Measurements from ENCODE around the gene MORN2.

MORN2 gene

DNA sequence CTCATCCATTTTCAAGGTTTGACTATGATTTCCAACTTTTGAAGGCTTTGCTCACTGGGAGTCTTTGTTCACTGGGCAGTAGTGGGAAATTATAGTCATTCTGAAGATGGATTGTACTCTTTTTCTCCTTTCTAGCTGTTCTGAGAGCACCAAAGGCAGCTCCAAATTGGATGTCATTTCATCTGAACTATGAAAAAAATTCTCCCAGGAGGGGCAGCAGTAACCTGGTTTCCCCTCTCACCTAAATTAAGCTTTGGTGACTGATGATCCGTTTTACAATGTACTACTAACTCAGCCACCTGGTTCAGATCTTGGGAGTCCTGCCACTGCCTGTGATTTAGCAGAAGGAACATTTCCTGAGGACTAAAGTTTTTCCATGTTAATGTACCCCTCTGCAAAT lies 31.5 kb downstream of the MORN2 start:
- TF ChIP-seq ZNF274 (IDR thresholded peaks at IDR 0.05; ENCODE audit: low read length) (no peak), ZNF274 (tag by site-specific recombination; IDR thresholded peaks at IDR 0.05; ENCODE audit: borderline replicate concordance) (no peak), ZFP41 (tag by site-specific recombination; IDR thresholded peaks at IDR 0.05; ENCODE audit: borderline replicate concordance) (no peak), MYNN (tag by site-specific recombination; IDR thresholded peaks at IDR 0.05; ENCODE audit: borderline replicate concordance) (no peak), BCL11A (tag by site-specific recombination; IDR thresholded peaks at IDR 0.05; ENCODE audit: low read depth) (no peak), ZNF132 (tag by site-specific recombination; IDR thresholded peaks at IDR 0.05; ENCODE audit: borderline replicate concordance) (no peak), ZNF629 (tag by site-specific recombination; IDR thresholded peaks at IDR 0.05) (no peak), KLF9 (tag by site-specific recombination; IDR thresholded peaks at IDR 0.05; ENCODE audit: low read depth) (no peak), HOXA7 (CRISPR knock-in tag; IDR thresholded peaks at IDR 0.05; ENCODE audit: borderline replicate concordance) (no peak), OVOL3 (tag by site-specific recombination; IDR thresholded peaks at IDR 0.05) (no peak)
- TF ChIP-seq, protein P1, sequence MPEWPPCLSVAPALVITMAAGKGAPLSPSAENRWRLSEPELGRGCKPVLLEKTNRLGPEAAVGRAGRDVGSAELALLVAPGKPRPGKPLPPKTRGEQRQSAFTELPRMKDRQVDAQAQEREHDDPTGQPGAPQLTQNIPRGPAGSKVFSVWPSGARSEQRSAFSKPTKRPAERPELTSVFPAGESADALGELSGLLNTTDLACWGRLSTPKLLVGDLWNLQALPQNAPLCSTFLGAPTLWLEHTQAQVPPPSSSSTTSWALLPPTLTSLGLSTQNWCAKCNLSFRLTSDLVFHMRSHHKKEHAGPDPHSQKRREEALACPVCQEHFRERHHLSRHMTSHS (tag by site-specific recombination; IDR thresholded peaks at IDR 0.05) = no peak
- TF ChIP-seq, protein P2, sequence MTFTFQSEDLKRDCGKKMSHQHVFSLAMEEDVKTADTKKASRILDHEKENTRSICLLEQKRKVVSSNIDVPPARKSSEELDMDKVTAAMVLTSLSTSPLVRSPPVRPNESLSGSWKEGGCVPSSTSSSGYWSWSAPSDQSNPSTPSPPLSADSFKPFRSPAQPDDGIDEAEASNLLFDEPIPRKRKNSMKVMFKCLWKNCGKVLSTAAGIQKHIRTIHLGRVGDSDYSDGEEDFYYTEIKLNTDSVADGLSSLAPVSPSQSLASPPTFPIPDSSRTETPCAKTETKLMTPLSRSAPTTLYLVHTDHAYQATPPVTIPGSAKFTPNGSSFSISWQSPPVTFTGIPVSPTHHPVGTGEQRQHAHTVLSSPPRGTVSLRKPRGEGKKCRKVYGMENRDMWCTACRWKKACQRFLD (tag by site-specific recombination; IDR thresholded peaks at IDR 0.05) = no peak
- POLR2A ChIA-PET = no interaction called here

DNA sequence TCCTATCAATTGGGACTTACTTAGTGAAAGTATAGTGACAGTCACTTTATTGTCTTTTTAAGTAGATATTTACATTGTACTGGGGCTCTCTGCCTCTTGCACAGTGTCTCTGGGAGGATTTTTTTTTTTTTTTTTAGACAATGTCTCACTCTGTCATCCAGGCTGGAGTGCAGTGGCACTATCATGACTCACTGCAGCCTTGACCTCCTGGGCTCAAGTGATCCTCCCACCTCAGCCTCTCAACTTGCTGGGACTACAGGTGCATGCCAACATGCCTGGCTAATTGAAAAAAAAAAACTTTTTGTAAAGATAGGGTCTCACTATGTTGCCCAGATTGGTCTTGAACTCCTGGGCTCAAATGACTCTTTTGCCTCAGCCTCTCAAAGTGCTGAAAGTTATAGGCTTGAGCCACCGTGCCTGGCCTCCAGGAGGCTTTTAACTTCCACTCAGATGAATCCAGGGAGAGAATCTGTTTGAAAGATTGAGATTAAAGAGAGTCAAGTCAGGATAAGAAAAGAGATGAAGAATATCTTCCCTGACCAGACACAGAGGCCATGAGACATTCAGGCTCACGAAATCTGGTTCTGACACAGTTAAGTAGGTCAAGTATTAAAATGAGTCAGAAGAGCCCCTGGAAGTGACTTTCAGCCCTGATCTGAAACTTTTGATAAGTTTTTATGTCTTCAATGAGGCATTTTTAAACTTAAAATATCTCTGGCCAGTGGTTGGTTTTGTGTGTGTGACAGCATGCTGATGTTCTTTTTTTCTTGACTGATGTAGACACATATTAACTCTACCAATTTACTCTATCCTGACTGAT lies 32.2 kb downstream of the MORN2 start:
- ChIA-PET CTCF (no interaction called here), POLR2A (no interaction called here)
- H3K4me3 ChIP-seq (ENCODE audit: low read depth, low read length) = no peak overlapping the region

More for the DNA sequence above, 31.5 kb downstream of the MORN2 start:
- CTCF ChIA-PET = no interaction called here
- no peak overlapping the region for H3K4me3 ChIP-seq (ENCODE audit: low read depth, low read length)
- no peaks in the 10 kb centered on the region for H3K36me3 ChIP-seq (ENCODE audit: control insufficient read depth in 2 of 2, insufficient read depth in 1 of 2, low read length in 2 of 2)
- H3K4me1 ChIP-seq (ENCODE audit: control insufficient read depth, insufficient read depth, low read length) = no peaks in the 10 kb centered on the region
- H3K9me3 ChIP-seq (ENCODE audit: control insufficient read depth, insufficient read depth, low read depth, low read length) = no peaks in the 10 kb centered on the region
- no peak overlapping the region for H3K27ac ChIP-seq (ENCODE audit: extremely low read depth, low read depth, low read length)

DNA sequence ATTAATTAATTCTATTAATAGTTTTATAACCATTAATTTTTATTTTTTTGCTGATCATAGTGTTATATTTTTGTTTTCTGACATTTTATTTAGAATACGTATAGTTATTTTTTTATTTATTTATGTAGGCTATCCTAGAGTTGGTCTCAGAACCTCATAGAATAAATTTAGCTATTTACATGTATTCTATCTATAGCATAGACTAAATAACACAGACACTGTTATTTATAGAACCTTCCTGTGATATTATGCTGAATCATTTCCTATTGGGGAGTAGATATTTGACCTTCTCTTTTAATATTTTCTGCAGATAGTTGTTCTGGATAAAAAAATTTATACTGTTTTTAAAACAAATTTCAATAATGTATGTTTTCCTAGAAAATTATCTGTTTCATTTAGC lies 34.1 kb downstream of the MORN2 start:
- Histone ChIP-seq H3K36me3 (ENCODE audit: control insufficient read depth in 2 of 2, insufficient read depth in 1 of 2, low read length in 2 of 2) (no peaks in the 10 kb centered on the region), H3K27ac (ENCODE audit: extremely low read depth, low read depth, low read length) (no peak overlapping the region), H3K9me3 (ENCODE audit: control insufficient read depth, insufficient read depth, low read depth, low read length) (no peaks in the 10 kb centered on the region), H3K4me1 (ENCODE audit: control insufficient read depth, insufficient read depth, low read length) (no peaks in the 10 kb centered on the region), H3K4me3 (ENCODE audit: low read depth, low read length) (no peak overlapping the region)
- CTCF ChIA-PET = interaction anchor here (1.4 to 1.6 kb wide), 2 partner anchors 11 to 319 kb away, joined by 4 to 6 read pairs; no protein-coding TSS in a partner anchor
- POLR2A ChIA-PET = no interaction called here
- TF ChIP-seq ZNF324 (tag by site-specific recombination; IDR thresholded peaks at IDR 0.05) (no peak), ZNF473 (tag by site-specific recombination; IDR thresholded peaks at IDR 0.05) (no peak), ZNF514 (tag by site-specific recombination; IDR thresholded peaks at IDR 0.05) (no peak), ZNF843 (tag by site-specific recombination; IDR thresholded peaks at IDR 0.05) (no peak), ZNF350 (tag by site-specific recombination; IDR thresholded peaks at IDR 0.05) (no peak), ZSCAN30 (tag by site-specific recombination; IDR thresholded peaks at IDR 0.05) (no peak)
- TF ChIP-seq, protein P3, sequence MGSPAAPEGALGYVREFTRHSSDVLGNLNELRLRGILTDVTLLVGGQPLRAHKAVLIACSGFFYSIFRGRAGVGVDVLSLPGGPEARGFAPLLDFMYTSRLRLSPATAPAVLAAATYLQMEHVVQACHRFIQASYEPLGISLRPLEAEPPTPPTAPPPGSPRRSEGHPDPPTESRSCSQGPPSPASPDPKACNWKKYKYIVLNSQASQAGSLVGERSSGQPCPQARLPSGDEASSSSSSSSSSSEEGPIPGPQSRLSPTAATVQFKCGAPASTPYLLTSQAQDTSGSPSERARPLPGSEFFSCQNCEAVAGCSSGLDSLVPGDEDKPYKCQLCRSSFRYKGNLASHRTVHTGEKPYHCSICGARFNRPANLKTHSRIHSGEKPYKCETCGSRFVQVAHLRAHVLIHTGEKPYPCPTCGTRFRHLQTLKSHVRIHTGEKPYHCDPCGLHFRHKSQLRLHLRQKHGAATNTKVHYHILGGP (tag by site-specific recombination; IDR thresholded peaks at IDR 0.05) = no peak
- TF ChIP-seq, protein P4, sequence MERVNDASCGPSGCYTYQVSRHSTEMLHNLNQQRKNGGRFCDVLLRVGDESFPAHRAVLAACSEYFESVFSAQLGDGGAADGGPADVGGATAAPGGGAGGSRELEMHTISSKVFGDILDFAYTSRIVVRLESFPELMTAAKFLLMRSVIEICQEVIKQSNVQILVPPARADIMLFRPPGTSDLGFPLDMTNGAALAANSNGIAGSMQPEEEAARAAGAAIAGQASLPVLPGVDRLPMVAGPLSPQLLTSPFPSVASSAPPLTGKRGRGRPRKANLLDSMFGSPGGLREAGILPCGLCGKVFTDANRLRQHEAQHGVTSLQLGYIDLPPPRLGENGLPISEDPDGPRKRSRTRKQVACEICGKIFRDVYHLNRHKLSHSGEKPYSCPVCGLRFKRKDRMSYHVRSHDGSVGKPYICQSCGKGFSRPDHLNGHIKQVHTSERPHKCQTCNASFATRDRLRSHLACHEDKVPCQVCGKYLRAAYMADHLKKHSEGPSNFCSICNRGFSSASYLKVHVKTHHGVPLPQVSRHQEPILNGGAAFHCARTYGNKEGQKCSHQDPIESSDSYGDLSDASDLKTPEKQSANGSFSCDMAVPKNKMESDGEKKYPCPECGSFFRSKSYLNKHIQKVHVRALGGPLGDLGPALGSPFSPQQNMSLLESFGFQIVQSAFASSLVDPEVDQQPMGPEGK (tag by site-specific recombination; IDR thresholded peaks at IDR 0.05) = no peak
- TF ChIP-seq, protein P5, sequence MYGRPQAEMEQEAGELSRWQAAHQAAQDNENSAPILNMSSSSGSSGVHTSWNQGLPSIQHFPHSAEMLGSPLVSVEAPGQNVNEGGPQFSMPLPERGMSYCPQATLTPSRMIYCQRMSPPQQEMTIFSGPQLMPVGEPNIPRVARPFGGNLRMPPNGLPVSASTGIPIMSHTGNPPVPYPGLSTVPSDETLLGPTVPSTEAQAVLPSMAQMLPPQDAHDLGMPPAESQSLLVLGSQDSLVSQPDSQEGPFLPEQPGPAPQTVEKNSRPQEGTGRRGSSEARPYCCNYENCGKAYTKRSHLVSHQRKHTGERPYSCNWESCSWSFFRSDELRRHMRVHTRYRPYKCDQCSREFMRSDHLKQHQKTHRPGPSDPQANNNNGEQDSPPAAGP (tag by site-specific recombination; IDR thresholded peaks at IDR 0.05) = no peak

More for the DNA sequence above, 32.2 kb downstream of the MORN2 start:
- Histone ChIP-seq H3K4me1 (ENCODE audit: control insufficient read depth, insufficient read depth, low read length) (no peaks in the 10 kb centered on the region), H3K27ac (ENCODE audit: extremely low read depth, low read depth, low read length) (no peak overlapping the region), H3K36me3 (ENCODE audit: control insufficient read depth in 2 of 2, insufficient read depth in 1 of 2, low read length in 2 of 2) (no peaks in the 10 kb centered on the region), H3K9me3 (ENCODE audit: control insufficient read depth, insufficient read depth, low read depth, low read length) (no peaks in the 10 kb centered on the region)
- TF ChIP-seq ZNF211 (tag by site-specific recombination; IDR thresholded peaks at IDR 0.05; ENCODE audit: low read depth) (no peak), ZNF391 (tag by site-specific recombination; IDR thresholded peaks at IDR 0.05; ENCODE audit: borderline replicate concordance, low read depth) (no peak), ZSCAN16 (tag by site-specific recombination; IDR thresholded peaks at IDR 0.05) (no peak), ZNF175 (tag by site-specific recombination; IDR thresholded peaks at IDR 0.05) (no peak), ZNF23 (tag by site-specific recombination; IDR thresholded peaks at IDR 0.05; ENCODE audit: borderline replicate concordance) (no peak), ZNF843 (tag by site-specific recombination; IDR thresholded peaks at IDR 0.05) (no peak)
- TF ChIP-seq, protein P6, sequence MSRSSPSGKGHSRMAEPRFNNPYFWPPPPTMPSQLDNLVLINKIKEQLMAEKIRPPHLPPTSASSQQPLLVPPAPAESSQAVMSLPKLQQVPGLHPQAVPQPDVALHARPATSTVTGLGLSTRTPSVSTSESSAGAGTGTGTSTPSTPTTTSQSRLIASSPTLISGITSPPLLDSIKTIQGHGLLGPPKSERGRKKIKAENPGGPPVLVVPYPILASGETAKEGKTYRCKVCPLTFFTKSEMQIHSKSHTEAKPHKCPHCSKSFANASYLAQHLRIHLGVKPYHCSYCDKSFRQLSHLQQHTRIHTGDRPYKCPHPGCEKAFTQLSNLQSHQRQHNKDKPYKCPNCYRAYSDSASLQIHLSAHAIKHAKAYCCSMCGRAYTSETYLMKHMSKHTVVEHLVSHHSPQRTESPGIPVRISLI (tag by site-specific recombination; IDR thresholded peaks at IDR 0.05) = no peak

All from HEK293 (cell line).